Calu3 (cell line): ENCODE measurements around the gene PADI1. TPM values are rescaled to one million over a fixed set of nuclear protein-coding genes. Genes with fewer than 3 reads are reported as not detected.

Source experiments
- BruUV-seq: library from RNA; stranded (reverse); fragments of 400-500 nt; replicated peaks from 2 replicates; lab custom pipeline; 2021; lab: Mats Ljungman, UMichigan
- CTCF ChIA-PET: fragments of 300-600 bp; sonication (Branson Sonifier 250); formaldehyde crosslinking; loops from one replicate; lab custom pipeline; 2022; ENCODE audit warnings: antibody characterized with exemption; lab: Charles Lee
- DNase-seq: peaks from one replicate; pipeline ENCODE4 v3.0.0; 2022
- H3K27ac Mint-ChIP-seq: one replicate; pipeline ENCODE4 v1.8.0; 2022; ENCODE audit warnings: mixed read lengths; ENCODE audit not compliant: unreplicated experiment
- H3K27me3 Mint-ChIP-seq: one replicate; pipeline ENCODE4 v1.8.0; 2022; ENCODE audit warnings: mixed read lengths; ENCODE audit not compliant: unreplicated experiment
- H3K36me3 Mint-ChIP-seq: one replicate; pipeline ENCODE4 v1.8.0; 2022; ENCODE audit warnings: mild to moderate bottlenecking, moderate library complexity, mixed read lengths; ENCODE audit not compliant: insufficient read depth, unreplicated experiment
- H3K4me1 Mint-ChIP-seq: one replicate; pipeline ENCODE4 v1.8.0; 2022; ENCODE audit warnings: mild to moderate bottlenecking, low read depth, mixed read lengths; ENCODE audit not compliant: unreplicated experiment
- H3K4me3 Mint-ChIP-seq: one replicate; pipeline ENCODE4 v1.8.0; 2022; ENCODE audit warnings: mild to moderate bottlenecking, low read depth, moderate library complexity, mixed read lengths; ENCODE audit not compliant: unreplicated experiment
- H3K9me3 Mint-ChIP-seq: one replicate; pipeline ENCODE4 v1.8.0; 2022; ENCODE audit warnings: low read depth, mixed read lengths; ENCODE audit not compliant: unreplicated experiment
- intact Hi-C: fragments of 100-400 bp; cut with micrococcal nuclease; formaldehyde crosslinking; loops from one replicate; pipeline ENCODE4 v1.10.0; 2022; ENCODE audit not compliant: unreplicated experiment
- total RNA-seq: library from RNA; stranded (reverse); gene quantifications from 2 replicates; pipeline ENCODE4 v1.2.3, GENCODE V29; 2022
- TF ChIP-seq, protein P1 (sequence below): fragments of 200-600 bp; IDR thresholded peaks from one replicate; pipeline ENCODE4 v1.8.0; 2022; ENCODE audit warnings: antibody characterized with exemption; ENCODE audit not compliant: unreplicated experiment

PADI1 gene
- total RNA-seq, 1 experiment from 2014 or later: 2.3 TPM

DNA sequence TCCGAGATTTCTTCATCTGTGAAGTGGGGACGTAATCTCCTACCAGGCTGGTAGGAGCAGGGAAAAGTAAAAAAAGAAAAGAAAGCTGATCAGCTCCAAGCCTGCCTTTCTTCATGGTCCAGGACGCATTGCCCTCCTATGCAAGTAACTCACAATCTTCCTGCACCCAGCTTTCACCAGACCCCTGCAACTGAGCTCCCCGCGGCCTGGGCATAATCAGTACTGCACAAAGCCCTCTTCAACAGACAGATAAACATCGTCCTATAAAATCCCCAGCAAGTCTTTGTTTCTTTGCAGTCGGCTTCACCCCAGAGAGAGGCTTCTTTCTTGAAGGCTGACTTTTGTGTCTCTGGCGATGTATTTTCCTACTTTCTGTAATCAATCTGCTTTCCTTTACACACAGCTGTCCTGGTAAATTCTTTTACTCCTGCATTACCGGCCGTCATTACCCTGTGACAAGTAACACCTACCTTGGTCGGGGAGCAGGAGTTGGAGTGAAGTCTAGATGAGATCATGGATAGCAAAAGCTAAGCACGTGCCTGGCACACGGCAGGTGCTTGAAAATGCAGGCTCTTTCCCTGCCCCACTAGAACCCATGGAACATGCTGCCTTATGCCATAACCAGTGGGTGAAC, 8.3 kb downstream of the PADI1 start:
- peaks cover 55% of the 10 kb centered on the region for H3K4me1 Mint-ChIP-seq
- no peak overlapping the region for H3K4me3 Mint-ChIP-seq
- TF ChIP-seq, protein P1, sequence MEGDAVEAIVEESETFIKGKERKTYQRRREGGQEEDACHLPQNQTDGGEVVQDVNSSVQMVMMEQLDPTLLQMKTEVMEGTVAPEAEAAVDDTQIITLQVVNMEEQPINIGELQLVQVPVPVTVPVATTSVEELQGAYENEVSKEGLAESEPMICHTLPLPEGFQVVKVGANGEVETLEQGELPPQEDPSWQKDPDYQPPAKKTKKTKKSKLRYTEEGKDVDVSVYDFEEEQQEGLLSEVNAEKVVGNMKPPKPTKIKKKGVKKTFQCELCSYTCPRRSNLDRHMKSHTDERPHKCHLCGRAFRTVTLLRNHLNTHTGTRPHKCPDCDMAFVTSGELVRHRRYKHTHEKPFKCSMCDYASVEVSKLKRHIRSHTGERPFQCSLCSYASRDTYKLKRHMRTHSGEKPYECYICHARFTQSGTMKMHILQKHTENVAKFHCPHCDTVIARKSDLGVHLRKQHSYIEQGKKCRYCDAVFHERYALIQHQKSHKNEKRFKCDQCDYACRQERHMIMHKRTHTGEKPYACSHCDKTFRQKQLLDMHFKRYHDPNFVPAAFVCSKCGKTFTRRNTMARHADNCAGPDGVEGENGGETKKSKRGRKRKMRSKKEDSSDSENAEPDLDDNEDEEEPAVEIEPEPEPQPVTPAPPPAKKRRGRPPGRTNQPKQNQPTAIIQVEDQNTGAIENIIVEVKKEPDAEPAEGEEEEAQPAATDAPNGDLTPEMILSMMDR: no peak
- intact Hi-C loops: no loop called here
- peaks cover 13% of the 10 kb centered on the region for H3K36me3 Mint-ChIP-seq
- DNase-seq: no peak
- no TSS peak for BruUV-seq
- H3K27me3 Mint-ChIP-seq: no peaks in the 10 kb centered on the region
- H3K9me3 Mint-ChIP-seq: no peaks in the 10 kb centered on the region
- H3K27ac Mint-ChIP-seq: peak overlapping the region; percentile 74
- CTCF ChIA-PET: interaction anchor here (0.6 to 1.0 kb wide), 3 partner anchors 12 to 39 kb away, joined by 3 to 4 read pairs (median 3); no protein-coding TSS in a partner anchor

DNA sequence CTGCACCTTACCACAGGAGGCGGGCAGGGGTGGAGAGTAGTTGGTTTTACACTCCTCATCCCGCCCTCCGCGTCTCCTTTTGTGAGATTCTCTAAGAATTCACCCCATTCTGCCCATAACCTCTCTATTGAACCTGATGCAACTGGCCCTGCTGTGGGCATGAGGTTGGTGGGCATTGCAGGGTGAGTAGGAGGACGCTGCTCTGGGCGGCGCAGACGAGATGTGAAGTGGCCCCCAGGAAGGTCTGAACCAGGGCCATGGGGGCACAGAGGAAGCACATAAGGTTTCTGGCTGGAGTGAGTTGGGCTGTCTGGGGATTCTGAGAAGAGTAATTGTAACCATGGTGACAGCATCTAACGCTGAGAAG, 8.8 kb downstream of the PADI1 start:
- H3K27ac Mint-ChIP-seq: no peak overlapping the region
- H3K36me3 Mint-ChIP-seq: peaks cover 13% of the 10 kb centered on the region
- DNase-seq: no peak
- H3K27me3 Mint-ChIP-seq: no peaks in the 10 kb centered on the region
- peaks cover 53% of the 10 kb centered on the region for H3K4me1 Mint-ChIP-seq
- no peak overlapping the region for H3K4me3 Mint-ChIP-seq
- TF ChIP-seq, protein P1: no peak
- CTCF ChIA-PET: no interaction called here
- no peaks in the 10 kb centered on the region for H3K9me3 Mint-ChIP-seq
- intact Hi-C loops: no loop called here
- no TSS peak for BruUV-seq

DNA sequence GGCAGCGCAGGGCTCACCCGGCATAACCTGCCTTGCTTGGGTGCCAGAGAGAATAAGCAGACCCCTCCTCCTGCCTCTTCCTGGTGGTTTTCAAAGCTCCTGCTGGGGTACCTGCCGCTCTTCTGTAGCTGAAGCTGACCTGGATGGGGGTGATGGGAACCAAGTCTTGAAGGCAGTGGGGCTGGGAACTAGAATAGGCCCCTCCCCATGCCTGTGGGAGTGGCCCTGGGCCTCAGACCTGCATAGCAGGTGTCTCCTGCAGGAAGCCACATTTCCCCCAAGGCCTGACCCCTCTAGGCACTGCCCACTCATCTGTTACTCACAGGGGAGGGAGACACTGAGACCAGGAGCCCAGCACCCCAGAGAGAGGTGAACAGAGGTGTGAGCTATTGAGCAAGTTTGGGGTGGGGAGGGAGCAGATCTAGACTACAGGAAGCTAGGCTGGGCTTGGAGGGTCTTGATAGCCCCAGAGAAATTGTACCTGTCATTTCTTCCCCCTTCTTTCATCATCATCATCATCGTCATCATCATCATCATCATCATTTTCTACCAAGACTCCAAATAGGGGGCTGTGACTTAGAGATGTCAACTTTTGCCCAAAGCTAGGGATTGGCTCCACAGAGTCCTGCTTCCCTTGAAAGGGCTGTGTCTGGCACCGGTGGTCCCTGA, 10.1 kb downstream of the PADI1 start:
- no TSS peak for BruUV-seq
- DNase-seq: no peak
- H3K4me3 Mint-ChIP-seq: no peak overlapping the region
- H3K4me1 Mint-ChIP-seq: peaks cover 46% of the 10 kb centered on the region
- no peaks in the 10 kb centered on the region for H3K27me3 Mint-ChIP-seq
- H3K36me3 Mint-ChIP-seq: peaks cover 13% of the 10 kb centered on the region
- CTCF ChIA-PET: interaction anchor here (0.7 kb wide), 1 partner anchor 22 kb away, joined by 3 read pairs; no protein-coding TSS in a partner anchor
- intact Hi-C loops: no loop called here
- H3K27ac Mint-ChIP-seq: no peak overlapping the region
- TF ChIP-seq, protein P1: no peak
- no peaks in the 10 kb centered on the region for H3K9me3 Mint-ChIP-seq

DNA sequence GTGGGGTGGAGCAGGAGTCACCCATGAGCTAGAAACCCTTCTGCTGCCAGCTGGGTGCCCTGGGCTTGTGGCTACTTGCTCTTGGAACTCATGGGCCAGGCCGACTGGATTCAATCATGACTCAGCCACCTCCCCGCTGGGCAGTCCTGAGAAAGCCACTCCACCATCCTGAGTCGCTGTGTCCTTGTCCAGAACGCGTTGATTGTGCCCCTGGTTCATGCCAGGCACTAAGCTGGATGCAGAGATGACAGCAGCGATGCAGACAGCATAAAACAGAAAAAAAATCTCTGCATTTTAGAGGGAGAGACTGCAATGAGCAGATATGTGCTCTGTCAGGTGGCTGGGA, 10.6 kb downstream of the PADI1 start:
- CTCF ChIA-PET: interaction anchor here (0.7 kb wide), 1 partner anchor 22 kb away, joined by 3 read pairs; no protein-coding TSS in a partner anchor
- peaks cover 13% of the 10 kb centered on the region for H3K36me3 Mint-ChIP-seq
- intact Hi-C loops: no loop called here
- no peak overlapping the region for H3K4me3 Mint-ChIP-seq
- peak overlapping the region; percentile 56 for H3K27ac Mint-ChIP-seq
- no peaks in the 10 kb centered on the region for H3K27me3 Mint-ChIP-seq
- no peaks in the 10 kb centered on the region for H3K9me3 Mint-ChIP-seq
- H3K4me1 Mint-ChIP-seq: peaks cover 46% of the 10 kb centered on the region
- no TSS peak for BruUV-seq
- TF ChIP-seq, protein P1: no peak
- DNase-seq: no peak
